NT2/D1 (cell line): ENCODE results near the gene PRND.

Source experiments
- DNase-seq: peaks from one replicate; pipeline ENCODE4 v3.0.0-alpha.2; 2011; ENCODE audit warnings: low read depth, low spot score
- H3K27me3 ChIP-seq: 2 replicates; pipeline ENCODE4 v1.6.0; 2011; ENCODE audit warnings: mild to moderate bottlenecking; ENCODE audit not compliant: insufficient read length, insufficient read depth
- H3K36me3 ChIP-seq: 2 replicates; pipeline ENCODE4 v1.6.1; 2011; ENCODE audit warnings: mild to moderate bottlenecking, low read length, mixed read lengths; ENCODE audit not compliant: insufficient read depth, insufficient read length
- H3K4me1 ChIP-seq: 2 replicates; pipeline ENCODE4 v1.5.1; 2011; ENCODE audit not compliant: insufficient read depth, insufficient read length
- H3K4me3 ChIP-seq: 2 replicates; pipeline ENCODE4 v1.5.1; 2011; ENCODE audit warnings: low read depth; ENCODE audit not compliant: insufficient read length
- H3K9ac ChIP-seq: 2 replicates; pipeline ENCODE4 v1.6.0; 2011; ENCODE audit warnings: low read depth; ENCODE audit not compliant: insufficient read length
- H3K9me3 ChIP-seq: 2 replicates; pipeline ENCODE4 v1.5.1; 2011; ENCODE audit warnings: mild to moderate bottlenecking, low read length; ENCODE audit not compliant: insufficient read depth
- SUZ12 ChIP-seq: IDR thresholded peaks from 2 replicates; pipeline ENCODE4 v1.6.1; 2011; ENCODE audit not compliant: insufficient read length, insufficient read depth; ENCODE audit errors: extremely low read depth
- YY1 ChIP-seq: IDR thresholded peaks from 2 replicates; pipeline ENCODE4 v1.6.1; 2011; ENCODE audit not compliant: insufficient read length, insufficient read depth
- ZNF274 ChIP-seq: IDR thresholded peaks from 2 replicates; pipeline ENCODE4 v1.6.1; 2011; ENCODE audit warnings: mild to moderate bottlenecking, low read depth, low read length

PRND gene

GRCh38 chr20:4721719-4722118 is at the start of gene PRND:
PRND (plus strand) TSS chr20:4721909; CDS start chr20:4724552, 2,643 bp downstream.
- Histone ChIP-seq H3K9me3 (no peaks in the 10 kb centered on the region), H3K36me3 (no peaks in the 10 kb centered on the region), H3K9ac (no peak within 1 kb of the TSS), H3K4me3 (no peak within 1 kb of the TSS), H3K4me1 (no peaks in the 10 kb centered on the region), H3K27me3 (no peaks in the 10 kb centered on the region)
- TF ChIP-seq ZNF274 (no peak), SUZ12 (no peak), YY1 (no peak)
- DNase-seq: no peak

GRCh38 chr20:4672948-4673347 is 48.8 kb upstream of the PRND start:
- H3K4me1 ChIP-seq: no peaks in the 10 kb centered on the region
- no peak for DNase-seq
- H3K36me3 ChIP-seq: no peaks in the 10 kb centered on the region
- no peak overlapping the region for H3K4me3 ChIP-seq
- no peaks in the 10 kb centered on the region for H3K9me3 ChIP-seq
- no peak overlapping the region for H3K9ac ChIP-seq
- TF ChIP-seq SUZ12 (no peak), YY1 (no peak), ZNF274 (no peak)
- no peaks in the 10 kb centered on the region for H3K27me3 ChIP-seq

GRCh38 chr20:4673371-4674001 is 48.2 kb upstream of the PRND start:
- no peak overlapping the region for H3K9ac ChIP-seq
- H3K9me3 ChIP-seq: no peaks in the 10 kb centered on the region
- TF ChIP-seq YY1 (no peak), ZNF274 (no peak), SUZ12 (no peak)
- H3K4me1 ChIP-seq: no peaks in the 10 kb centered on the region
- no peaks in the 10 kb centered on the region for H3K27me3 ChIP-seq
- DNase-seq: no peak
- H3K36me3 ChIP-seq: no peaks in the 10 kb centered on the region
- no peak overlapping the region for H3K4me3 ChIP-seq

GRCh38 chr20:4674672-4675071 is 47.0 kb upstream of the PRND start:
- H3K9ac ChIP-seq: no peak overlapping the region
- no peak for DNase-seq
- no peaks in the 10 kb centered on the region for H3K36me3 ChIP-seq
- H3K9me3 ChIP-seq: no peaks in the 10 kb centered on the region
- no peak overlapping the region for H3K4me3 ChIP-seq
- TF ChIP-seq SUZ12 (no peak), ZNF274 (no peak), YY1 (no peak)
- no peaks in the 10 kb centered on the region for H3K27me3 ChIP-seq
- H3K4me1 ChIP-seq: no peaks in the 10 kb centered on the region

- no peaks in the 10 kb centered on the region for H3K4me1 ChIP-seq
- DNase-seq: no peak
- no peak overlapping the region for H3K4me3 ChIP-seq
- no peaks in the 10 kb centered on the region for H3K9me3 ChIP-seq
- H3K9ac ChIP-seq: no peak overlapping the region
- TF ChIP-seq ZNF274: no peak
- TF ChIP-seq SUZ12: no peak
- TF ChIP-seq YY1: no peak
- H3K27me3 ChIP-seq: no peaks in the 10 kb centered on the region
- no peaks in the 10 kb centered on the region for H3K36me3 ChIP-seq
Observed at GRCh38 chr20:4677846-4678245, 43.9 kb upstream of the PRND start.

- TF ChIP-seq ZNF274 (no peak), SUZ12 (no peak), YY1 (no peak)
- no peak for DNase-seq
- no peak overlapping the region for H3K4me3 ChIP-seq
- no peaks in the 10 kb centered on the region for H3K9me3 ChIP-seq
- no peaks in the 10 kb centered on the region for H3K4me1 ChIP-seq
- no peaks in the 10 kb centered on the region for H3K27me3 ChIP-seq
- H3K36me3 ChIP-seq: no peaks in the 10 kb centered on the region
- no peak overlapping the region for H3K9ac ChIP-seq
Observed at GRCh38 chr20:4681401-4681800, 40.3 kb upstream of the PRND start.

- Histone ChIP-seq H3K27me3 (no peaks in the 10 kb centered on the region), H3K9me3 (no peaks in the 10 kb centered on the region), H3K4me1 (no peaks in the 10 kb centered on the region), H3K9ac (no peak overlapping the region), H3K4me3 (no peak overlapping the region), H3K36me3 (no peaks in the 10 kb centered on the region)
- no peak for DNase-seq
- TF ChIP-seq YY1: no peak
- TF ChIP-seq SUZ12: no peak
Observed at GRCh38 chr20:4681991-4682401, 39.7 kb upstream of the PRND start.

- no peak overlapping the region for H3K9ac ChIP-seq
- H3K27me3 ChIP-seq: no peaks in the 10 kb centered on the region
- no peaks in the 10 kb centered on the region for H3K36me3 ChIP-seq
- no peaks in the 10 kb centered on the region for H3K9me3 ChIP-seq
- H3K4me1 ChIP-seq: no peaks in the 10 kb centered on the region
- no peak overlapping the region for H3K4me3 ChIP-seq
- DNase-seq: no peak
- no peak for TF ChIP-seq SUZ12
- TF ChIP-seq ZNF274: no peak
- TF ChIP-seq YY1: no peak
Observed at GRCh38 chr20:4682682-4683081, 39.0 kb upstream of the PRND start.
